Measurements from ENCODE around the gene UBL3.

The UBL3 gene

DNA sequence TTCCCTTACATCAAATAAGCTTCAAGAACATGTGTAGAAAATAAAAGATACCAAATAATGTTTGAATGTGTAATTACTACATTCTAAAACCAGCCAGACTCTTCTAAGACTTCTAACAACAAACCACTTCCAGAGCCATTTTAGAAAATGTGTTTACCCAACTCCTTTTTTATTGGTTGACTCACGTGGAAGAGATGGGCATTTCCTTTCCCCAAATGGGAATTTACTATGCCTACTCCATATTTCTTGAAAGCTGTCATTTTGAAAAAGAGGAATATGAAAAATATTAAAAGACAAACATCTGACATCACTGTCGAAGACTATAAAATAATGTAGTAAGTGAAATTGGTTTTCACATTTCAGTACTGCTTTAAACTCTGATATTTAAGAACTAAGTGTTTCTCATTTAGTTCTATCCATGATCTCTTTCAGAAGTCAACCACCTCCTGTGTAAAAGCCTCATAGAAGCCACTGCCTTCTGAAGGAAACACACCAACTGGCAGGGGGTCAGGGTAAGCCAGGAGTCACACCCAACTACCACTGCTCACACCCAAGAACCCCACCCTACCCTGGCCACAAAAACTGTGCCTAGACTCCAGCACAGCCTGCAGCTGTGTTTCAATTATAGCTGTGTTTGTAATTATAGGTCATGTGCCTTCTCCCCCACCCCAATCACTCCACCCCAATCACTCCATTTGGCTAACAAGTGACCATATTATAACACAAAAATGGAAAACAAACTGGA is 86.8 kb downstream of the UBL3 start:
- no peak for DNase-seq (ENCODE audit: low spot score in 2 of 2)
- no peak overlapping the region for H3K4me3 Mint-ChIP-seq

DNA sequence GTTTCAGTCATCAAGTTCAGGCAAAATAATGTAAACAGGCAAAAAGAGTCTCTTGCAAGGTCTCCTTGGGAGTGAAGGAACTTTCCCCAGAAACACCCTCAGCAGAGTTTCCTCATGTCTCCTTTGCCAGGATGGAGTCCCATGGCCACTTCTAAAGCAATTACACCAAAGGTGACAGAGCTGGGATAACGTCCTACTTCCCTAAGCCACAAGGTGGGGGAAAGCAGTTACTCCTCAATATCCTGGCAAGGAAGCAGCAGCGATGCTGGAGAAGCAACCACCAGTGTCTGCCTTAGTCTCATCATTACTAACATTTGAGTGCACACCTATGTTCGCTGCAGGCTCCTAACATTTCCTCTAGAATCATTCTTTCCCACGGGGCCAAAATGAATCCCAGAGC is 88.6 kb downstream of the UBL3 start:
- peaks cover 30% of the 10 kb centered on the region for H3K4me1 Mint-ChIP-seq

More for the DNA sequence above, 86.8 kb downstream of the UBL3 start:
- no peak for ATAC-seq
- H3K36me3 Mint-ChIP-seq = peaks cover 13% of the 10 kb centered on the region
- peaks cover 3% of the 10 kb centered on the region for H3K9me3 Mint-ChIP-seq
- no peak overlapping the region for H3K27ac Mint-ChIP-seq
- H3K4me1 Mint-ChIP-seq = peaks cover 26% of the 10 kb centered on the region

DNA sequence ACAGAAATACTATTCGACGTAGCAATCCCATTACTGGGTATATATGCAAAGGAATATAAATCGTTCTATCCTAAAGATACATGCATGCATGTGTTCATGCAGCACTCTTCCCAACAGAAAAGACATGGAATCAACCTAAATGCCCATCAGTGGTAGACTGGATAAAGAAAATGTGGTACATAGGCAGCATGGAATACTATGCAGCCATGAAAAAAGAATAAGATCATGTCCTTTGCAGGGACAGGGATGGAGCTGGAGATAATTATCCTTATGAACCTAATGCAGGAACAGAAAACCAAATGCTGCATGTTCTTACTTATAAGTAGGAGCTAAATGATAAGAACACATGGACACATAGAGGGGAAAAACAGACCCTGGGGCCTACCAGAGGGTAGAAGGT is 89.3 kb downstream of the UBL3 start:
- Mint-ChIP-seq H3K4me1 (peaks cover 30% of the 10 kb centered on the region), H3K36me3 (peaks cover 6% of the 10 kb centered on the region), H3K27ac (no peak overlapping the region), H3K4me3 (no peak overlapping the region), H3K9me3 (peaks cover 5% of the 10 kb centered on the region)
- no peak for ATAC-seq
- no peak for DNase-seq (ENCODE audit: low spot score in 2 of 2)

More for the DNA sequence above, 88.6 kb downstream of the UBL3 start:
- no peak overlapping the region for H3K27ac Mint-ChIP-seq
- H3K9me3 Mint-ChIP-seq = peaks cover 5% of the 10 kb centered on the region
- peaks cover 10% of the 10 kb centered on the region for H3K36me3 Mint-ChIP-seq
- DNase-seq (ENCODE audit: low spot score in 2 of 2) (no peak), ATAC-seq (no peak)
- no peak overlapping the region for H3K4me3 Mint-ChIP-seq

DNA sequence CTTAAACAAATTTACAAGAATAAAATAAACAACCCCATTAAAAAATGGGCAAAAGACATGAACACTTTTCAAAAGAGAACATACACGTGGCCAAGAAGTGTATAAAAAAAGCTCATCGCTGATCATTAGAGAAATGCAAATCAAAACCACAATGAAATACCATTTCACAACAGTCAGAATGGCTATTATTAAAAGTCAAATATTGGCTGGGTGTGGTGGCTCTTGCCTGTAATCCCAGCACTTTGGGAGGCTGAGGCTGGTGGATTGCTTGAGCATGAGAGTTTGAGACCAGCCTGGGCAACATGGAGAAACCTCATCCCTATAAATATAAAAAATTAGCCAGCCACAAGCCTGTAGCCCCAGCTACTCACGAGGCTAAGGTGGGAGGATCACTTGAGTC is 89.9 kb downstream of the UBL3 start:
- no peak for DNase-seq (ENCODE audit: low spot score in 2 of 2)
- Mint-ChIP-seq H3K36me3 (peaks cover 6% of the 10 kb centered on the region), H3K4me1 (peaks cover 30% of the 10 kb centered on the region), H3K4me3 (no peak overlapping the region), H3K27ac (no peak overlapping the region), H3K9me3 (peaks cover 5% of the 10 kb centered on the region)
- no peak for ATAC-seq

DNA sequence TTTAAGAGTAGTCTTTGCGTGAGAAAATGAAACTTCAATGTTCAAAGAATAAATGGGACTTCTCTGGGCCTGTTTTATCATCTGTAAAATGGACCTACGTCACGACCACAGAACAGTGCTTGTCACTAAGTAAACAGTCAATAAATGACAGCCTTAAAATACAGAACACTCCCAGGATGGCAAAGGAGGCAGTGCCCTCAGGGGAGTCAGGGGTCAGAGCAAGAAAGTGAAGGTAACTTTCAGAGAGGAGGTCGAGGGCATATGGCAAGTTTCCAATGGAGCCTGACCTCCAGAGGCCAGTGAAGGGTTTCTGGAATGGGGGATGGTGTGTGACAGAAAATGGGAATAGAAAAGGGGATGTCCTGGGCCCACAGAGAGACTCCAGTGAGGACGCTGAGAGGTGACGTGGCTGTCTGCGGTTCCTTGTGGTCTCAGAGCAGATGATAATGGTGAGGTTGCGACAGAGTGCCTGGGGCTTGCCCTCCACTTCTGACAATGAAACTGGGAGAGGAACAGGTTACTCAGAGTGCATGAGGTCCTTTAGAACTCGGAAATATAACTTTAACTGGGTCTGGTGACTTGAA is 91.8 kb downstream of the UBL3 start:
- peak; percentile 98 for ATAC-seq
- peaks cover 33% of the 10 kb centered on the region for H3K4me1 Mint-ChIP-seq
- peak overlapping the region; percentile 42 for H3K4me3 Mint-ChIP-seq
- H3K27ac Mint-ChIP-seq = peak overlapping the region; percentile 88
- peaks cover 5% of the 10 kb centered on the region for H3K9me3 Mint-ChIP-seq
- peak; percentile 39 to 70 for DNase-seq (ENCODE audit: low spot score in 2 of 2)
- peaks cover 6% of the 10 kb centered on the region for H3K36me3 Mint-ChIP-seq

DNA sequence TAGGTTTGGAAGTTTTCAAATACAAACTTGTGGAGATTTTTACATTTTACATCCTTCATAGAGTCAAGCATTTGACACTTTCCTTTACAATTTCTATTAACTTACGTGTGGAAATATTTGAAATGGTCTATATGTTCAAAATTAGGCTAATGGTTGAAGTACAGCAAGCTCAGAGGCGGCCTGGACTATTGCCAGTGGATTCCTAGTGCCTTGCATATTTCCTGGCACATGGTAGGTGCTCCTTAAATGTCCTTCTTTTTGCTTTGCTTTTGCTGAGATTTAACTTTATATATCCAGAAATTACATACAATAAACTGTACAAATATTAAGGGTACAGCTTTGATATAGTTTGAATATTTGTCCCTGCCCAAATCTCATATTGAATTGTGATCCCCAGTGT is 93.9 kb downstream of the UBL3 start:
- no peak overlapping the region for H3K27ac Mint-ChIP-seq
- H3K36me3 Mint-ChIP-seq = peaks cover 6% of the 10 kb centered on the region
- no peak for ATAC-seq
- DNase-seq (ENCODE audit: low spot score in 2 of 2) = no peak
- H3K4me3 Mint-ChIP-seq = no peak overlapping the region
- peaks cover 31% of the 10 kb centered on the region for H3K4me1 Mint-ChIP-seq
- peaks cover 5% of the 10 kb centered on the region for H3K9me3 Mint-ChIP-seq

DNA sequence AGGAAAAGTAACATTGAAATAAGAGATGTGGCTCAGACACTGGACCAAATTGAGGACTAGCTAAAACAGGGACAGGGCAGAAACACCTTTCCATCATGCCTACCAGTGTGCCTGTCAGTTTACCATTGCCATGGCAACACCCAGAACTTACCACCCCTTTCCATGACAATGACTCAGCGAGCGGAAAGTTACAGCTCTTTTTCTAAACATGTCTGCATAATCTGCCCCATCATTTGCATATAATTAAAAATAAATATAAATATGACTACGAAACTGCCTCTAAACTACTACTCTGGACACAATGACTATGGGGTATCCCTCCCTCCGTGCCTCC is 96.0 kb downstream of the UBL3 start:
- H3K27ac Mint-ChIP-seq = peak overlapping the region; percentile 35
- peaks cover 6% of the 10 kb centered on the region for H3K36me3 Mint-ChIP-seq
- ATAC-seq (no peak), DNase-seq (ENCODE audit: low spot score in 2 of 2) (no peak)
- peaks cover 25% of the 10 kb centered on the region for H3K4me1 Mint-ChIP-seq
- H3K4me3 Mint-ChIP-seq = no peak overlapping the region
- peaks cover 2% of the 10 kb centered on the region for H3K9me3 Mint-ChIP-seq

DNA sequence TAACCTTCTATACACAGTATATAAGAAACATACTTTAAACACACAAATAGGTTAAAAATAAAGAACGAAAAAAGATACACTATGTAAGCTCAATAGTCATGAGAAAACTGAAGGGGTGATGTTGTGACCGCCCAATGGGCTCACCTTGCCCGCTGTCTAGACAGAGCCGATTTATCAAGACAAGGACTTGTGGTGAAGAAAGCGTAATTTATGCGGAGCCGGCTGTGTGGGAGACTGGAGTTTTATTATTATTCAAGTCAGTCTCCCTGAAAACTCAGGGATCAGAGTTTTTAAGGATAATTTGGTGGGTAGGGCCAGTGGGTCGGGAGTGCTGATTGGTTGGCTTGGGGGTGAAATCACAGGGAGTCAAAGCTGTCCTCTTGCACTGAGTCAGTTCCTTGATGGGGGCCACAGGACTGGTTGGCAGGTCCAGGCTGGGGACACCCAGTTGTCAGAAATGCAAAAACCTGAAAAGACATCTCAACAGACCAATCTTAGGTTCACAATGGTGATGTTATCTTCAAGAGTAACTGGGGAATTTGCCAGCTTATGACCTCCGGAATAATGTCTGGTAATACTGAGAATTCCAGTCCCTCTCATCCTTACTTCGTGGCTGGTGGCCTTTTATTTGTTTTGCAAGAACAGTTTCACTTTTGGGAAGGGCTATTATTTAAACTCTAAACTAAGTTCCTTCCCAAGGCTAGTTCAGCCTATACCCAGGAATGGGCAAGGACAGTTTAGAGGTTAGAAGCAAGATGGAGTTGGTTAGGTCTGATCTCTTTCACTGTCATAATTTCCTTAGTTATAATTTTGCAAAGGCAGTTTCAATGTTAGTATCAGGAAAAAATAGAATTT is 96.6 kb downstream of the UBL3 start:
- Mint-ChIP-seq H3K4me1 (peaks cover 20% of the 10 kb centered on the region), H3K4me3 (no peak overlapping the region), H3K27ac (peak overlapping the region; percentile 35), H3K36me3 (peaks cover 6% of the 10 kb centered on the region), H3K9me3 (peaks cover 2% of the 10 kb centered on the region)
- DNase-seq (ENCODE audit: low spot score in 2 of 2) (no peak), ATAC-seq (no peak)

DNA sequence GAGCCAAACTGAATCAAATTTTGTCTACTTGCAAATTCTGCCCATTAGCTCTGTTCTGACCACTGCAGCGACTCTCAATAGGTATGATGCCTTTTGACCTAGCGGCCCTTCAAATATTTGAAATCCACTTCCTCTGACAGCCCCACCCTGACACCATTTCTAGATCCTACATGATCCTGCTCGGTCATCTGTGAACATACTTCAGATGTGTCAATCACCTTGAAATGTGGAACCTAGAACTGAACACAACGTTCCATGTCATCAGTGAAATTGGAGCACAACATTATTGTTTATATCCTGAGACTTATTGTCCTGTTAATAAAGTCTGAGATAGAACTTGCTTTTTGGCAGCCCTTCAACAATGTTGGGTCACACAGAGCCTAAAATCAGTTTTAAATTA is 98.2 kb downstream of the UBL3 start:
- H3K27ac Mint-ChIP-seq = no peak overlapping the region
- DNase-seq (ENCODE audit: low spot score in 2 of 2) = no peak
- no peaks in the 10 kb centered on the region for H3K36me3 Mint-ChIP-seq
- no peaks in the 10 kb centered on the region for H3K9me3 Mint-ChIP-seq
- no peak overlapping the region for H3K4me3 Mint-ChIP-seq
- peaks cover 14% of the 10 kb centered on the region for H3K4me1 Mint-ChIP-seq
- ATAC-seq = no peak

DNA sequence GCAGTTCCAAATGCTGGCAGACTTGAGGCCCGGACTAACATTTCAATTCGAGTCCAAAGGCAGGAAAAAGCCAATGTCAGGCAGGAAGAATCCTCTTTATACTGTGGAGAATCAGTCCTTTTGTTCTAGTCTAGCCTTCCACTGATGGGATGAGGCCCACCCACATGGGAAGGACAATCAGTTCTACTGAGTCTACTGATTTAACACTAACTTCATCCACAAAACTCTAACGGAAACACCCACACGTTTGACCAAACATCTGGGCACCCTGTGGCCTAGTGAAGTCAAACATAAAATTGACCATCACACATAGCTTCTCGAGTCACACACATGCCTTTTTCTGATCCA is 100.3 kb downstream of the UBL3 start:
- Mint-ChIP-seq H3K4me1 (peaks cover 14% of the 10 kb centered on the region), H3K9me3 (no peaks in the 10 kb centered on the region), H3K4me3 (no peak overlapping the region), H3K36me3 (no peaks in the 10 kb centered on the region), H3K27ac (no peak overlapping the region)
- DNase-seq (ENCODE audit: low spot score in 2 of 2) = no peak
- ATAC-seq = no peak

DNA sequence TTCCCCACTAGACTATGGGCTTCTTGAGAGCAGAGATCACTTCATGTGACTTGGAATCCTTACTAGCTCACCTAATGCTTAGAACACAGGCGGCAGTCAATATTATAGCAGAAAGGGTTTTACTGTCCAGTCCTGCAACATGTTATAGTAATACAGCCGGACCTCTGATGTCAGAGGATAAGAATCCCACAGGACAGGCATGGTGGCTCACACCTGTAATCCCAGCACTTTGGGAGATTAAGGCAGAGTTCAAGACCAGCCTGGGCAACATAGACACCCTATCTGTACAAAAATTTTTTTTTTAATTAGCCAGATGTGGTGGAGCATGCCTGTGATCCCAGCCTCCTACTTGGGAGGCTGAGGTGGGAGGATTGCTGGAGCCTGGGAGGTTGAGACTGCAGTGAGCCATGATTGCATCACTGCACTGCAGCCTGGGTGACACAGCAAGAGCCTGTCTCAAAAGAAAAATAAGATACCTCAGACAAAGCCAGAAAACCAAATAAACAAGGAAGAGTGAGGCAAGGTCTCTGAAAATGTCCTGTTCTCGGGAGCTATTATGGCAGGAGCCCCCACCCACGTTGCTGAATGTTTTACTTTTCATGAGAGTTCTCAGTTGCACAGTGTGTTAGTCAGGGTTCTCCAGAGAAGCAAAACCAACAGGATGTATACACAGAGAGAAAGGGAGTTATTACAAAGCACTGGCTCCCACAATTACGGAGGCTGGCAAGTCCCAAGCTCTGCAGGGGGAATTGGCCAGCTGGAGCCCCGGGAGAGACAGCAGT is 100.8 kb downstream of the UBL3 start:
- no peak overlapping the region for H3K4me3 Mint-ChIP-seq
- H3K36me3 Mint-ChIP-seq = no peaks in the 10 kb centered on the region
- DNase-seq (ENCODE audit: low spot score in 2 of 2) (no peak), ATAC-seq (peak; percentile 64)
- no peak overlapping the region for H3K27ac Mint-ChIP-seq
- no peaks in the 10 kb centered on the region for H3K9me3 Mint-ChIP-seq
- peaks cover 10% of the 10 kb centered on the region for H3K4me1 Mint-ChIP-seq

DNA sequence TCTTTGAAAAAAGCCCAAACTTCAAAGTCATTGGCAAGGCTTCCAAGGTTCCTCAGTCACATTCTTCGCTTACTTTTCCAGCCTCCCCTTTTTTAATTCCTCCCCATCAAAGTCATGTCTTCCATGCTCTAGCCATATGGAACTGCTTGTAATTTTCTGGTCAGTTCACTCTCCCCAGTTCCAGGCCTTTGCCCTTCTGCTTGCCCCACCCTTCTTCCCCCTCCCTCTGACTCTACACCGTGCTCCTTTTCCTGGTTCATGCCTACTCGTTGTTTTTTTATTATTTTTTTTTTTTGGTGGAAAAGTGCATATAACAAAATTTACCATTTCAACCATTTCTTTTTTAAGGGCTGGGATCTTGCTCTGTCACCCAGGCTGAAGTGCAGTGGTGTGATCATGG is 102.3 kb downstream of the UBL3 start:
- H3K36me3 Mint-ChIP-seq = no peaks in the 10 kb centered on the region
- no peaks in the 10 kb centered on the region for H3K4me1 Mint-ChIP-seq
- ATAC-seq (no peak), DNase-seq (ENCODE audit: low spot score in 2 of 2) (no peak)
- no peak overlapping the region for H3K4me3 Mint-ChIP-seq
- no peak overlapping the region for H3K27ac Mint-ChIP-seq
- H3K9me3 Mint-ChIP-seq = no peaks in the 10 kb centered on the region

DNA sequence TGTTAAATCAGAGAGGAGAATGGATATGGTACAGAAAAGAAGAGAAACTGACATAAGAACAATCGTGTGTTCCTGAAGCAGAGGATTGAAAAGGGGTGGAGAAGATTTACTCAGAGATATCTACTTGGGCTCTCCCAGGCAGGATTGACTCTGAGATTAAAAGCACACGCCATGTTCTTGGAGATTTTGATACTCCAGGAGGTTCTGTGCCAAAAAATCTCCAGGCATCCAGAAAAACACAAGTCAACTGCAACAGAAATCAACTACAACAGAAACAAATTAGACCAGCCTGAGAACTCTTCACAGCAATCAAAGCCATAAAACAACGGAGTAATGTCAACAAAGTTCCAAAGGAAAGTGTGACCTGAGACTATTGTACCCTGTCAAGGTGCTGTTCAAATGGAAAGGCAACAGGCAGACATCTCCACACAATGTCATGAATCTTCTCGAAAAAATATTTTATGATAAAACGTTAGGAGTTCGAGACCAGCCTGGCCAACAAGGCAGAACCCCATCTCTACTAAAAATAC is 104.2 kb downstream of the UBL3 start:
- H3K4me1 Mint-ChIP-seq = no peaks in the 10 kb centered on the region
- no peaks in the 10 kb centered on the region for H3K9me3 Mint-ChIP-seq
- no peaks in the 10 kb centered on the region for H3K36me3 Mint-ChIP-seq
- DNase-seq (ENCODE audit: low spot score in 2 of 2) = no peak
- no peak overlapping the region for H3K27ac Mint-ChIP-seq
- H3K4me3 Mint-ChIP-seq = no peak overlapping the region
- no peak for ATAC-seq

DNA sequence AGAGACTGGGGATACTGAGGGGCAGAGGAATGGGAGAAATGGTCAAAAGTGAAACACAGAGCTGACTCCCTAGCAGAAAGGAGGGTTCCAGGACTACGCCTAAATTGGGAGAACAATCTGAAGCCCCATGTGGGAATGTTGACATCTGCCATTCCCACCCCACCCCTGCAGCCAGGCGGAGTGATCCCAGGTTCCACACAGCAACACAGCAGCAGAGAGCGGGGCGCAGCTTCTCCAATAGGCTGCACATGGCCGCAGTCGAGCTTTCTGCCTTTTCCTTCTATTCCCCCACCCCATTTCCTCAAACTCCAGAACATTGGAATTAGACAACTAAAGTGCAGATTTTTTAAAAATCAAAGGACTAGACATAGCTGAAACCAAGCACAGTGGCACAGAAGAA is 104.7 kb downstream of the UBL3 start:
- Mint-ChIP-seq H3K9me3 (no peaks in the 10 kb centered on the region), H3K27ac (no peak overlapping the region)

DNA sequence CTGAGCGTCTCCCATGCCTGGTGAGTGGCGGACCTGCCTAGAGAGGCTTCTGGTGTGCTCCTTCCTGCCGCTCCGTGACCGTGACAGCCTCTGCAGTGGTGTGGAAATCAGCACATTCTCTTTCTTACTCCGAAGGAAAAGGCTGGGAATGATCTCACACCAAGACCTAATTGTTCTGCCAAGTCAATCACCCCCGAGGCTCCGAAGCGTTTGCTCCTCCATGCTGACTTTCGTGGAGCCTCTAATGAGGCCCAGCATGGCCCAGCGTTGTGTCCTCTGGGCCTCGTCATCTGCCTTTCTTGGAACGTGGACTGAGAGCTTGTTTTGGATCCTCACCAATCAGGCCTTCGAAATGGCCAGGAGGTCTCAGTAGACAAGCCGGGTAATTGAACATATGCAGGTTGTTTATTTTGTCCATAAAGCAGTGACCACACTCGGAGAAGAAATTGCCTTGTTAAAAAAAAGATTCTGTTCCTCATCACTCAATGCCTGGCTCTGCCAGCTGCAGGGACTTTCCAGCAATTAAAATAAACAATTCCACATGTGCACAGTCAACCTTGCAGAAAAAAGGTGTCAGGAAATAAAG is 107.1 kb downstream of the UBL3 start:
- no peaks in the 10 kb centered on the region for H3K36me3 Mint-ChIP-seq
- no peak overlapping the region for H3K27ac Mint-ChIP-seq
- DNase-seq (ENCODE audit: low spot score in 2 of 2) (no peak), ATAC-seq (no peak)
- no peak overlapping the region for H3K4me3 Mint-ChIP-seq
- no peaks in the 10 kb centered on the region for H3K4me1 Mint-ChIP-seq
- H3K9me3 Mint-ChIP-seq = no peaks in the 10 kb centered on the region

More for the DNA sequence above, 104.7 kb downstream of the UBL3 start:
- Mint-ChIP-seq H3K4me3 (no peak overlapping the region), H3K36me3 (no peaks in the 10 kb centered on the region), H3K4me1 (no peaks in the 10 kb centered on the region)
- no peak for DNase-seq (ENCODE audit: low spot score in 2 of 2)
- no peak for ATAC-seq
